GM18873 (cell line): ENCODE data around the gene CTCFL.

Experiments used
- ATAC-seq: cut with Tn5 transposase; IDR thresholded peaks from one replicate; pipeline ENCODE4 v1.9.1; 2021; ENCODE audit warnings: mild to moderate bottlenecking, moderate library complexity, moderate number of reproducible peaks; ENCODE audit not compliant: unreplicated experiment, low FRiP score

CTCFL gene

GRCh38 chr20:57524511-57525176, at the start of gene CTCFL:
CTCFL (minus strand) TSS chr20:57525140; CDS start chr20:57524205, 935 bp downstream.
- ATAC-seq: no peak

- no peak for ATAC-seq
These were observed 49.0 kb upstream of the CTCFL start for GRCh38 chr20:57573894-57574293.

GRCh38 chr20:57573242-57573641, 48.3 kb upstream of the CTCFL start:
- ATAC-seq: no peak

- no peak for ATAC-seq
These were observed 47.0 kb upstream of the CTCFL start for GRCh38 chr20:57571782-57572416.

GRCh38 chr20:57570920-57571319, 46.0 kb upstream of the CTCFL start:
- ATAC-seq: no peak

GRCh38 chr20:57570145-57570850, 45.4 kb upstream of the CTCFL start:
- ATAC-seq: no peak

GRCh38 chr20:57568960-57569359, 44.0 kb upstream of the CTCFL start:
- ATAC-seq: no peak

GRCh38 chr20:57568088-57568896, 43.4 kb upstream of the CTCFL start:
- ATAC-seq: no peak

- ATAC-seq: no peak
These were observed 42.6 kb upstream of the CTCFL start for GRCh38 chr20:57567471-57568079.

GRCh38 chr20:57566803-57567459, 42.0 kb upstream of the CTCFL start:
- ATAC-seq: no peak

GRCh38 chr20:57566399-57566798, 41.5 kb upstream of the CTCFL start:
- no peak for ATAC-seq

- no peak for ATAC-seq
These were observed 40.2 kb upstream of the CTCFL start for GRCh38 chr20:57564951-57565642.

GRCh38 chr20:57564180-57564802, 39.4 kb upstream of the CTCFL start:
- ATAC-seq: no peak

GRCh38 chr20:57563522-57563921, 38.6 kb upstream of the CTCFL start:
- ATAC-seq: no peak

- no peak for ATAC-seq
These were observed 37.9 kb upstream of the CTCFL start for GRCh38 chr20:57562541-57563465.

GRCh38 chr20:57561356-57562279, 36.7 kb upstream of the CTCFL start:
- ATAC-seq: no peak
